Calu3 (cell line): Measurements from ENCODE around the gene P2RY14. TPM values are rescaled to one million over a fixed set of nuclear protein-coding genes. Genes with fewer than 3 reads are reported as not detected.
A peak's percentile ranks its signal among the peaks of the same experiment; 100 is the strongest.

Source experiments
- BruUV-seq: library from RNA; stranded (reverse); fragments of 400-500 nt; replicated peaks from 2 replicates; lab custom pipeline; 2021; lab: Mats Ljungman, UMichigan
- CTCF ChIA-PET: fragments of 300-600 bp; sonication (Branson Sonifier 250); formaldehyde crosslinking; loops from one replicate; lab custom pipeline; 2022; ENCODE audit warnings: antibody characterized with exemption; lab: Charles Lee
- DNase-seq: peaks from one replicate; pipeline ENCODE4 v3.0.0; 2022
- H3K27ac Mint-ChIP-seq: one replicate; pipeline ENCODE4 v1.8.0; 2022; ENCODE audit warnings: mixed read lengths; ENCODE audit not compliant: unreplicated experiment
- H3K27me3 Mint-ChIP-seq: one replicate; pipeline ENCODE4 v1.8.0; 2022; ENCODE audit warnings: mixed read lengths; ENCODE audit not compliant: unreplicated experiment
- H3K36me3 Mint-ChIP-seq: one replicate; pipeline ENCODE4 v1.8.0; 2022; ENCODE audit warnings: mild to moderate bottlenecking, moderate library complexity, mixed read lengths; ENCODE audit not compliant: insufficient read depth, unreplicated experiment
- H3K4me1 Mint-ChIP-seq: one replicate; pipeline ENCODE4 v1.8.0; 2022; ENCODE audit warnings: mild to moderate bottlenecking, low read depth, mixed read lengths; ENCODE audit not compliant: unreplicated experiment
- H3K4me3 Mint-ChIP-seq: one replicate; pipeline ENCODE4 v1.8.0; 2022; ENCODE audit warnings: mild to moderate bottlenecking, low read depth, moderate library complexity, mixed read lengths; ENCODE audit not compliant: unreplicated experiment
- H3K9me3 Mint-ChIP-seq: one replicate; pipeline ENCODE4 v1.8.0; 2022; ENCODE audit warnings: low read depth, mixed read lengths; ENCODE audit not compliant: unreplicated experiment
- CTCF ChIP-seq: fragments of 200-600 bp; IDR thresholded peaks from one replicate; pipeline ENCODE4 v1.8.0; 2022; ENCODE audit warnings: antibody characterized with exemption; ENCODE audit not compliant: unreplicated experiment
- intact Hi-C: fragments of 100-400 bp; cut with micrococcal nuclease; formaldehyde crosslinking; loops from one replicate; pipeline ENCODE4 v1.10.0; 2022; ENCODE audit not compliant: unreplicated experiment
- total RNA-seq: library from RNA; stranded (reverse); gene quantifications from 2 replicates; pipeline ENCODE4 v1.2.3, GENCODE V29; 2022

P2RY14 gene
- total RNA-seq, 1 experiment from 2014 or later, result not detected

DNA sequence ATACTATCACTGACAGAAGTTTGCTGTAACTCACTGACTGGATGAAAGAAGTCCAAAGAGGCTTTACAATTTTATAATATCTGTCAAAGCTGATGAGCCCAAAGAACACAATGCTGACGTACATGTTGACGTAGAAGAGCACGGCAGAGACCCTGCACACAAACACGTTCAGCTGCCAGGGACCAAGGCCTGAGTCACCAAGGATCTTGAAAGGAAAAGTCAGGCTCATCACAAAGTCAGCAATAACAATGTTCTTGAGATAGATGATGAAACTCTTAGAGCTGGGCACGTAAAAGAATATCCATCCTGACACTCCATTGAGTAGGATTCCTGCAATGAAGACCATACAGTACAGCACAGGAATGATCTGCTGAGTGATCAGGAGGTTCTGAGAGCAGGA lies 64.5 kb downstream of the P2RY14 start:
- no peaks in the 10 kb centered on the region for H3K27me3 Mint-ChIP-seq
- no TSS peak for BruUV-seq
- no peak overlapping the region for H3K4me3 Mint-ChIP-seq
- peaks cover 15% of the 10 kb centered on the region for H3K4me1 Mint-ChIP-seq
- TF ChIP-seq CTCF, result no peak
- CTCF ChIA-PET, result no interaction called here
- H3K27ac Mint-ChIP-seq, result no peak overlapping the region
- H3K36me3 Mint-ChIP-seq, result no peaks in the 10 kb centered on the region
- intact Hi-C loops, result loop anchor here (5.0 kb wide), 1 partner anchor 68 kb away; no protein-coding TSS in a partner anchor
- DNase-seq, result no peak
- H3K9me3 Mint-ChIP-seq, result no peaks in the 10 kb centered on the region

GRCh38 chr3:151213151-151213550 lies 65.2 kb downstream of the P2RY14 start:
- intact Hi-C loops, result loop anchor here (5.0 kb wide), 1 partner anchor 69 kb away; no protein-coding TSS in a partner anchor
- DNase-seq, result no peak
- H3K9me3 Mint-ChIP-seq, result no peaks in the 10 kb centered on the region
- H3K27ac Mint-ChIP-seq, result no peak overlapping the region
- TF ChIP-seq CTCF, result no peak
- no peaks in the 10 kb centered on the region for H3K36me3 Mint-ChIP-seq
- H3K4me3 Mint-ChIP-seq, result no peak overlapping the region
- CTCF ChIA-PET, result no interaction called here
- H3K27me3 Mint-ChIP-seq, result no peaks in the 10 kb centered on the region
- H3K4me1 Mint-ChIP-seq, result peaks cover 13% of the 10 kb centered on the region
- BruUV-seq, result no TSS peak

DNA sequence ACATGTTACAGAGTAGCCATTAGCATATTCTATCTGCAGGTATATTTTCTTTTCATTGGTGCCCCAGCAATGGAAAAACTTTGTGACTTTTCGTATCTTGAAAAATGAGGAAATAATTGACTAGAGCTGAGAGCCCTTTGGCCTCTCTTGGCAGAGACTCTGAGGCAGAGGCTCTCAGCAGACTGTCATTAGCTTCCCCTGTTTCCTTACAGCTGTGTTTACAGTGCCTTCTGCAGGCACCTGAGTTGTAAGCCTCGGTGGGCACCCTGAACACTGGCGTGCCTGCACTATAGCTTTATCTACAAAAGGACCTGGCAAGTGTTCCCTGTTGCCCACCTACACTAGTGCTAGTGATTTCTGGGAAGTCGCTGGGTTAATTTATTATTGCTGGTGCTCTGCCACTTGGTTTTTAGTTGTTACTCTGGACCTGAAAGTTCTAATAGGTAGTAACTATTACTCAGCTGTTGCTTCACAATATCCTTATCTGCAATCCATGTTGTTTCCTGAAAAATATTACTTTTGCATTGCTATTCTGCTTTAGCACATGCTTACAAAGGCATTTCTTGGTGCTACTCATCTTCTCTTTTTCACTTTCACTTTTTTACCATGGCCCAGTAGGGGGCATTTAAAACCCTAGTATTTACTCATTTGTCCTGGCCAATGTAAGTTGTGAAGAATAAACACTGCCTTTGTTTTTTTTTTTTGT lies 67.5 kb downstream of the P2RY14 start:
- CTCF ChIA-PET, result interaction anchor here (0.6 to 1.2 kb wide), 7 partner anchors 9 to 1089 kb away, joined by 3 to 5 read pairs (median 3); no protein-coding TSS in a partner anchor
- Mint-ChIP-seq H3K27ac (no peak overlapping the region), H3K27me3 (no peaks in the 10 kb centered on the region), H3K9me3 (no peaks in the 10 kb centered on the region), H3K4me1 (peaks cover 13% of the 10 kb centered on the region), H3K4me3 (peak overlapping the region; percentile 5), H3K36me3 (no peaks in the 10 kb centered on the region)
- no TSS peak for BruUV-seq
- TF ChIP-seq CTCF, result no peak
- intact Hi-C loops, result loop anchor here (5.0 kb wide), 1 partner anchor 71 kb away; no protein-coding TSS in a partner anchor
- DNase-seq, result peak; percentile 29

GRCh38 chr3:151209654-151210053 lies 68.7 kb downstream of the P2RY14 start:
- DNase-seq, result no peak
- no peak overlapping the region for H3K4me3 Mint-ChIP-seq
- H3K4me1 Mint-ChIP-seq, result peaks cover 13% of the 10 kb centered on the region
- TF ChIP-seq CTCF, result no peak
- BruUV-seq, result no TSS peak
- H3K27me3 Mint-ChIP-seq, result no peaks in the 10 kb centered on the region
- no peaks in the 10 kb centered on the region for H3K36me3 Mint-ChIP-seq
- no peaks in the 10 kb centered on the region for H3K9me3 Mint-ChIP-seq
- H3K27ac Mint-ChIP-seq, result no peak overlapping the region
- CTCF ChIA-PET, result no interaction called here
- intact Hi-C loops, result loop anchor here (5.0 kb wide), 1 partner anchor 73 kb away; no protein-coding TSS in a partner anchor
